ENCODE data around the gene SYPL2. TPM values are rescaled to one million over a fixed set of nuclear protein-coding genes. Genes with fewer than 3 reads are reported as not detected.

SYPL2 gene
- total and polyA plus RNA-seq, 2 donors (not counting 3 experiments of a cell fraction or from before 2014, with no cell fraction given): not detected

DNA sequence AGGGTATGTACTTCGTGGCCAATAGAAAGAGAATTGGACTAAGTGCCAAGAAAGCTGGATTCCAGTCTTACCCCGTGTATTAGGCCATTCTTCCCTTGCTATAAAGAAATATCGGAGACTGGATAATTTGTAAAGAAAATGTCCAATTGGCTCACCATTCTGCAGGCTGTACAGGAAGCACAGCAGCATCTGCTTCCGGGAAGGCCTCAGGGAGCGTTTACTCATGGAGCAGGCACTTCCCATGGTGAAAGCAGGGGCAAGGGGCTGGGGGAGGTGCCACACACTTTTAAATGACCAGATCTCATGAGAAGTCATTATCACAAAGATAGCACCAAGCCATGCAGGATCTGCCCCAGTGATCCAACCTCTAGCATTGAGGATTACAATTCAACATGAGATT, 51.0 kb downstream of the SYPL2 start:
- no TSS peak for BruUV-seq (replicated peaks)
- no peaks in the 10 kb centered on the region for H3K36me3 ChIP-seq (ENCODE audit: control insufficient read depth in 2 of 2, extremely low read depth in 1 of 2, insufficient read depth in 2 of 2, low read length in 2 of 2)
- no peak overlapping the region for H3K4me3 ChIP-seq (replicated peaks in 1 of 3; ENCODE audit: insufficient read depth in 1 of 3, low read depth in 1 of 3, low read length in 3 of 3)
- H3K9me1 ChIP-seq (replicated peaks; ENCODE audit: control insufficient read depth, extremely low read depth, insufficient read depth, low read length): no peaks in the 10 kb centered on the region
- no peaks in the 10 kb centered on the region for H4K20me1 ChIP-seq (replicated peaks; ENCODE audit: control insufficient read depth, extremely low read depth, insufficient read depth, low read length)
- dilution Hi-C loops (cut with MboI; ENCODE audit: extremely low pct_ligation_motif_present, low sequenced_read_pairs) (no loop called here), intact Hi-C loops (cut with micrococcal nuclease) (no loop called here)
- H3K4me2 ChIP-seq (ENCODE audit: insufficient read depth, low read length): no peak overlapping the region
- H3K27ac ChIP-seq (ENCODE audit: insufficient read depth, low read depth, low read length): no peak overlapping the region
- ChIA-PET CTCF (interaction anchor here (1.1 to 3.2 kb wide), 4 partner anchors 15 to 27 kb away, joined by 3 to 11 read pairs (median 10); no protein-coding TSS in a partner anchor), POLR2A (no interaction called here)
- TF ChIP-seq FOS (IDR thresholded peaks at IDR 0.05; ENCODE audit: borderline replicate concordance, insufficient read depth, low read length): no peak
- TF ChIP-seq JUN (IDR thresholded peaks at IDR 0.05; ENCODE audit: borderline replicate concordance, insufficient read depth, insufficient read length, low read depth): no peak
- no peak for TF ChIP-seq EZH2 (IDR thresholded peaks at IDR 0.05; ENCODE audit: borderline replicate concordance, low read depth, low read length, severe bottlenecking)
- TF ChIP-seq POLR2A (IDR thresholded peaks at IDR 0.05; ENCODE audit: low read depth, low read length): no peak
- no peak for TF ChIP-seq MYC (IDR thresholded peaks at IDR 0.05; ENCODE audit: low read depth, low read length)
- TF ChIP-seq GATA2 (IDR thresholded peaks at IDR 0.05; ENCODE audit: insufficient read depth, insufficient read length, low read depth, low read length): no peak
- no peak for TF ChIP-seq POLR2AphosphoS5 (IDR thresholded peaks at IDR 0.05; ENCODE audit: insufficient read depth, low read depth, low read length)
- TF ChIP-seq, protein P1, sequence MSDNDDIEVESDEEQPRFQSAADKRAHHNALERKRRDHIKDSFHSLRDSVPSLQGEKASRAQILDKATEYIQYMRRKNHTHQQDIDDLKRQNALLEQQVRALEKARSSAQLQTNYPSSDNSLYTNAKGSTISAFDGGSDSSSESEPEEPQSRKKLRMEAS (IDR thresholded peaks at IDR 0.05; ENCODE audit: insufficient read depth, insufficient read length): no peak
- TF ChIP-seq, protein P2, sequence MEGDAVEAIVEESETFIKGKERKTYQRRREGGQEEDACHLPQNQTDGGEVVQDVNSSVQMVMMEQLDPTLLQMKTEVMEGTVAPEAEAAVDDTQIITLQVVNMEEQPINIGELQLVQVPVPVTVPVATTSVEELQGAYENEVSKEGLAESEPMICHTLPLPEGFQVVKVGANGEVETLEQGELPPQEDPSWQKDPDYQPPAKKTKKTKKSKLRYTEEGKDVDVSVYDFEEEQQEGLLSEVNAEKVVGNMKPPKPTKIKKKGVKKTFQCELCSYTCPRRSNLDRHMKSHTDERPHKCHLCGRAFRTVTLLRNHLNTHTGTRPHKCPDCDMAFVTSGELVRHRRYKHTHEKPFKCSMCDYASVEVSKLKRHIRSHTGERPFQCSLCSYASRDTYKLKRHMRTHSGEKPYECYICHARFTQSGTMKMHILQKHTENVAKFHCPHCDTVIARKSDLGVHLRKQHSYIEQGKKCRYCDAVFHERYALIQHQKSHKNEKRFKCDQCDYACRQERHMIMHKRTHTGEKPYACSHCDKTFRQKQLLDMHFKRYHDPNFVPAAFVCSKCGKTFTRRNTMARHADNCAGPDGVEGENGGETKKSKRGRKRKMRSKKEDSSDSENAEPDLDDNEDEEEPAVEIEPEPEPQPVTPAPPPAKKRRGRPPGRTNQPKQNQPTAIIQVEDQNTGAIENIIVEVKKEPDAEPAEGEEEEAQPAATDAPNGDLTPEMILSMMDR (IDR thresholded peaks at IDR 0.05; ENCODE audit: extremely low read depth in 1 of 2, insufficient read depth in 1 of 2, low read depth in 1 of 2, low read length in 2 of 2): no peak
- H3K9me3 ChIP-seq (replicated peaks; ENCODE audit: control insufficient read depth, insufficient read depth, low read length): no peaks in the 10 kb centered on the region
- no peak overlapping the region for H3K9ac ChIP-seq (replicated peaks; ENCODE audit: extremely low read depth, insufficient read depth, low read length)
- no peak for DNase-seq (ENCODE audit: low read depth, low spot score)
- no peaks in the 10 kb centered on the region for H3K79me2 ChIP-seq (ENCODE audit: control insufficient read depth, insufficient read depth, low read length)
- H3K27me3 ChIP-seq (ENCODE audit: control insufficient read depth in 2 of 2, insufficient read depth in 2 of 2, low read length in 2 of 2): peaks cover 8 to 18% of the 10 kb centered on the region in 2 experiments
- no peak for FAIRE-seq
- no peaks in the 10 kb centered on the region for H3K4me1 ChIP-seq (ENCODE audit: control insufficient read depth, extremely low read depth, insufficient read depth, low read length)
- H2AFZ ChIP-seq (ENCODE audit: low read depth, low read length): no peak overlapping the region
